GM18519 (cell line): ENCODE results near the gene SH3D21.

Experiments used
- ATAC-seq: cut with Tn5 transposase; IDR thresholded peaks from one replicate; pipeline ENCODE4 v1.9.1; 2021; ENCODE audit warnings: mild to moderate bottlenecking, moderate library complexity; ENCODE audit not compliant: unreplicated experiment, low FRiP score

The SH3D21 gene

GRCh38 chr1:36352910-36353878 is 47.0 kb downstream of the SH3D21 start:
- no peak for ATAC-seq

GRCh38 chr1:36354486-36354885 is 48.3 kb downstream of the SH3D21 start:
- ATAC-seq = no peak

GRCh38 chr1:36355811-36356210 is 49.6 kb downstream of the SH3D21 start:
- ATAC-seq = no peak

GRCh38 chr1:36358514-36359084 is 52.4 kb downstream of the SH3D21 start:
- ATAC-seq = no peak

GRCh38 chr1:36359383-36359782 is 53.2 kb downstream of the SH3D21 start:
- no peak for ATAC-seq

GRCh38 chr1:36359911-36360550 is 53.9 kb downstream of the SH3D21 start:
- no peak for ATAC-seq

- ATAC-seq = no peak
Observed at GRCh38 chr1:36365381-36365780, 59.2 kb downstream of the SH3D21 start.

GRCh38 chr1:36366091-36366661 is 60.0 kb downstream of the SH3D21 start:
- no peak for ATAC-seq

- no peak for ATAC-seq
Observed at GRCh38 chr1:36367066-36367465, 60.9 kb downstream of the SH3D21 start.

- ATAC-seq = no peak
Observed at GRCh38 chr1:36367798-36368197, 61.6 kb downstream of the SH3D21 start.

GRCh38 chr1:36369061-36369861 is 63.1 kb downstream of the SH3D21 start:
- no peak for ATAC-seq
